Neuronal stem cell (in vitro differentiated cells): ENCODE results near the gene MLLT3.

Source experiments
- DNase-seq: peaks from one replicate; pipeline ENCODE4 v3.0.0-alpha.2; 2013; ENCODE audit warnings: low spot score
- H2AFZ ChIP-seq: one replicate; pipeline ENCODE4 v1.6.1; 2013; ENCODE audit warnings: mild to moderate bottlenecking, low read length, inconsistent platforms
- H2AK5ac ChIP-seq: 2 replicates; pipeline ENCODE4 v1.6.1; 2013; ENCODE audit warnings: low read depth, mild to moderate bottlenecking, inconsistent platforms, low read length, moderate library complexity, mixed read lengths
- H2BK120ac ChIP-seq: 2 replicates; pipeline ENCODE4 v1.6.1; 2013; ENCODE audit warnings: low read depth, mild to moderate bottlenecking, inconsistent platforms, low read length, moderate library complexity, mixed read lengths
- H2BK12ac ChIP-seq: one replicate; pipeline ENCODE4 v1.6.1; 2013; ENCODE audit warnings: low read length, inconsistent platforms
- H2BK15ac ChIP-seq: 2 replicates; pipeline ENCODE4 v1.6.1; 2013; ENCODE audit warnings: mild to moderate bottlenecking, low read length, inconsistent platforms, mixed read lengths
- H2BK5ac ChIP-seq: one replicate; pipeline ENCODE4 v1.6.1; 2013; ENCODE audit warnings: inconsistent platforms, mild to moderate bottlenecking, low read length, moderate library complexity
- H3K14ac ChIP-seq: one replicate; pipeline ENCODE4 v1.6.1; 2013; ENCODE audit warnings: low read length, inconsistent platforms
- H3K18ac ChIP-seq: 2 replicates; pipeline ENCODE4 v1.6.1; 2013; ENCODE audit warnings: low read length, inconsistent platforms
- H3K23ac ChIP-seq: 2 replicates; pipeline ENCODE4 v1.6.1; 2013; ENCODE audit warnings: low read depth, mild to moderate bottlenecking, mixed read lengths, low read length, inconsistent platforms; ENCODE audit not compliant: poor library complexity
- H3K27ac ChIP-seq: replicated peaks from 3 replicates; pipeline ENCODE4 v1.5.1; 2013; ENCODE audit warnings: low read length, inconsistent platforms
- H3K27me3 ChIP-seq, 3 experiments: 2 replicates each; pipeline ENCODE4 v1.6.1; 2013; ENCODE audit warnings: low read length in 3 of 3, mild to moderate bottlenecking in 2 of 3, inconsistent platforms in 1 of 3, low read depth in 1 of 3, mixed read lengths in 1 of 3, moderate library complexity in 1 of 3; ENCODE audit not compliant: control insufficient read depth in 3 of 3, insufficient read depth in 3 of 3
- H3K36me3 ChIP-seq, 2 donors: replicated peaks in 1 of 2; 2 replicates each; pipeline ENCODE4 v1.6.1; 2013; ENCODE audit warnings: low read length in 2 of 2; ENCODE audit not compliant: control insufficient read depth in 2 of 2, insufficient read depth in 2 of 2
- H3K4ac ChIP-seq: 2 replicates; pipeline ENCODE4 v1.6.1; 2013; ENCODE audit warnings: inconsistent platforms, mild to moderate bottlenecking, low read length, moderate library complexity
- H3K4me1 ChIP-seq, 2 donors: 1 replicate in 1 of 2; 2 replicates in 1 of 2; pipeline ENCODE4 v1.6.1; 2013; ENCODE audit warnings: low read length in 2 of 2, low read depth in 1 of 2; ENCODE audit not compliant: control insufficient read depth in 2 of 2, insufficient read depth in 1 of 2
- H3K4me2 ChIP-seq: one replicate; pipeline ENCODE4 v1.6.1; 2013; ENCODE audit warnings: mild to moderate bottlenecking, low read length, inconsistent platforms; ENCODE audit not compliant: insufficient read depth, poor library complexity, severe bottlenecking
- H3K4me3 ChIP-seq, 2 donors: 2 replicates each; pipeline ENCODE4 v1.5.1; 2013; ENCODE audit warnings: low read length in 2 of 2, mild to moderate bottlenecking in 2 of 2, inconsistent platforms in 1 of 2, moderate library complexity in 1 of 2
- H3K79me1 ChIP-seq: one replicate; pipeline ENCODE4 v1.6.1; 2013; ENCODE audit warnings: low read depth, mild to moderate bottlenecking, inconsistent platforms, low read length, moderate library complexity
- H3K9ac ChIP-seq: one replicate; pipeline ENCODE4 v1.6.1; 2013; ENCODE audit warnings: mild to moderate bottlenecking, low read depth, low read length, inconsistent platforms; ENCODE audit not compliant: poor library complexity
- H3K9me3 ChIP-seq, 2 donors: replicated peaks in 1 of 2; 2 replicates each; pipeline versions ENCODE3 to v1.6.1; 2013; ENCODE audit warnings: low read length in 2 of 2, mild to moderate bottlenecking in 2 of 2, inconsistent platforms in 1 of 2, low read depth in 1 of 2, mixed read lengths in 1 of 2, moderate library complexity in 1 of 2; ENCODE audit not compliant: control insufficient read depth in 2 of 2, insufficient read depth in 1 of 2
- H4K8ac ChIP-seq: one replicate; pipeline ENCODE4 v1.6.1; 2013; ENCODE audit warnings: low read depth, mild to moderate bottlenecking, inconsistent platforms, low read length, moderate library complexity
- H4K91ac ChIP-seq: one replicate; pipeline ENCODE4 v1.6.1; 2013; ENCODE audit warnings: low read length, low read depth, mild to moderate bottlenecking, inconsistent platforms; ENCODE audit not compliant: poor library complexity
- WGBS, 2 donors: extraction: QIAGEN DNeasy Blood & Tissue Kit; methylation state at CpG; one replicate each; pipeline ENCODE4 v1.1.7; 2013; ENCODE audit warnings: missing lambda C conversion rate in 2 of 2, mixed read lengths in 1 of 2; ENCODE audit not compliant: insufficient read length in 2 of 2, insufficient replicate concordance in 1 of 2; ENCODE audit errors: extremely low coverage in 2 of 2; 5-methylcytosine and 5-hydroxymethylcytosine counted together

The MLLT3 gene

GRCh38 chr9:20593105-20593504, 29.2 kb downstream of the MLLT3 start:
- Histone ChIP-seq H3K9me3 (peaks cover 0 to 4% of the 10 kb centered on the region in 2 donors), H3K4me1 (peaks cover 0 to 2% of the 10 kb centered on the region in 2 donors), H3K36me3 (no peaks in the 10 kb centered on the region), H3K9ac (no peak overlapping the region), H3K27ac (no peak overlapping the region), H4K8ac (no peak overlapping the region), H3K4me2 (no peak overlapping the region), H3K79me1 (no peaks in the 10 kb centered on the region), H4K91ac (no peak overlapping the region), H2BK5ac (no peak overlapping the region), H3K4ac (no peak overlapping the region), H2AFZ (no peak overlapping the region), H2BK12ac (no peak overlapping the region), H2BK120ac (no peak overlapping the region), H3K4me3 (no peak overlapping the region), H2BK15ac (no peak overlapping the region), H3K18ac (no peak overlapping the region), H3K27me3 (no peaks in the 10 kb centered on the region), H2AK5ac (no peak overlapping the region), H3K14ac (no peak overlapping the region), H3K23ac (no peak overlapping the region)
- no peak for DNase-seq
- WGBS, 2 donors: no CpG with 5 or more reads among the region's 5 CpGs

DNA sequence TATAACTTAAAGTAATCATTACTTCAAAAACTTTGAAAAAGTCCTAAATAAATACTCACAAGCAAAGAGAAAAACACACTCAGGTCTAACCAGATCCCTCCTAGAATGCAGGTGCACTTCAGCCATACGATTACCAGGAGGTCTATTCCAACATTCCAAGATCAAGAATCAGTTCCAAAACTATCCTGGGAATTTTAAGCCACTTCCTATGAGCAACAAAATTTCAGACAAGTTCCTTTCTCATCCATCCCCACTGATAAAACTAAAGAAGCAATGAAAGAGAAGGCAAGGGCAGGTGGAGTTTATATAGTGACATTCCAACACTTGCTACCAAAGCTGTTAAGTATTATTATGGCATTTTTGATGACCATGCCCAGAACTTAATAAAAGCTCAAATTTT, 29.6 kb downstream of the MLLT3 start:
- H3K18ac ChIP-seq: no peak overlapping the region
- H3K4me2 ChIP-seq: no peak overlapping the region
- H3K27ac ChIP-seq: no peak overlapping the region
- no peak overlapping the region for H2BK120ac ChIP-seq
- no peak overlapping the region for H2BK15ac ChIP-seq
- no peak overlapping the region for H3K23ac ChIP-seq
- no peaks in the 10 kb centered on the region for H3K79me1 ChIP-seq
- no peak overlapping the region for H3K14ac ChIP-seq
- DNase-seq: no peak
- peaks cover 0 to 4% of the 10 kb centered on the region in 2 donors for H3K9me3 ChIP-seq
- H2AFZ ChIP-seq: no peak overlapping the region
- H2BK5ac ChIP-seq: no peak overlapping the region
- H3K4me1 ChIP-seq: peaks cover 0 to 2% of the 10 kb centered on the region in 2 donors
- H4K8ac ChIP-seq: no peak overlapping the region
- no CpG with 5 or more reads among the region's 1 CpG for WGBS, 2 donors
- no peak overlapping the region for H2BK12ac ChIP-seq
- H3K27me3 ChIP-seq: no peaks in the 10 kb centered on the region
- H3K4me3 ChIP-seq: no peak overlapping the region
- H3K9ac ChIP-seq: no peak overlapping the region
- no peak overlapping the region for H2AK5ac ChIP-seq
- H3K4ac ChIP-seq: no peak overlapping the region
- H3K36me3 ChIP-seq: no peaks in the 10 kb centered on the region
- no peak overlapping the region for H4K91ac ChIP-seq

DNA sequence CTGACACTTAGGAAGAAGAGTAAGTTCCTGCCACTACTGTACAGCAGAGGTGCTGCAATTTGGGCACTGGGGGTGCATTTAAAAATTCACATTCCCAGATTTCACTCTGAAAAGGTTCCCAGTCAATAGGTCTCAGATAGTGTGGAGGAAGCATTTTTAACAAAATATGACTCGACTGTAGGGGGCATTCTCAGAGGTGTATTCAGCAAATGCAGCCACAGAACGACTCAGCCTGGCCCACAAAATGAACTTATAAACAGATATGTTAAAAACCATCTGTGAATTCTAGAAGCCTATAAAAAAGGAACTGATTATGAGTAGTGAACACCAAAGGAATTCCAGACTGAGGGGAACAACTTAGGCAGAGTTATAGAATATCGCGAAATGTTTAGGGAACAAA, 31.1 kb downstream of the MLLT3 start:
- Histone ChIP-seq H3K36me3 (no peaks in the 10 kb centered on the region), H3K14ac (no peak overlapping the region), H2AFZ (no peak overlapping the region), H2BK5ac (no peak overlapping the region), H3K79me1 (no peaks in the 10 kb centered on the region), H4K8ac (no peak overlapping the region), H2BK120ac (no peak overlapping the region), H2BK12ac (no peak overlapping the region), H2AK5ac (no peak overlapping the region), H3K4me2 (no peak overlapping the region), H3K23ac (no peak overlapping the region), H3K9me3 (peaks cover 0 to 4% of the 10 kb centered on the region in 2 donors), H3K9ac (no peak overlapping the region), H3K4me1 (peaks cover 0 to 2% of the 10 kb centered on the region in 2 donors), H3K27me3 (no peaks in the 10 kb centered on the region), H3K27ac (no peak overlapping the region), H3K4me3 (no peak overlapping the region), H3K4ac (no peak overlapping the region), H3K18ac (no peak overlapping the region), H4K91ac (no peak overlapping the region), H2BK15ac (no peak overlapping the region)
- DNase-seq: no peak
- WGBS, 2 donors: no CpG with 5 or more reads among the region's 4 CpGs

DNA sequence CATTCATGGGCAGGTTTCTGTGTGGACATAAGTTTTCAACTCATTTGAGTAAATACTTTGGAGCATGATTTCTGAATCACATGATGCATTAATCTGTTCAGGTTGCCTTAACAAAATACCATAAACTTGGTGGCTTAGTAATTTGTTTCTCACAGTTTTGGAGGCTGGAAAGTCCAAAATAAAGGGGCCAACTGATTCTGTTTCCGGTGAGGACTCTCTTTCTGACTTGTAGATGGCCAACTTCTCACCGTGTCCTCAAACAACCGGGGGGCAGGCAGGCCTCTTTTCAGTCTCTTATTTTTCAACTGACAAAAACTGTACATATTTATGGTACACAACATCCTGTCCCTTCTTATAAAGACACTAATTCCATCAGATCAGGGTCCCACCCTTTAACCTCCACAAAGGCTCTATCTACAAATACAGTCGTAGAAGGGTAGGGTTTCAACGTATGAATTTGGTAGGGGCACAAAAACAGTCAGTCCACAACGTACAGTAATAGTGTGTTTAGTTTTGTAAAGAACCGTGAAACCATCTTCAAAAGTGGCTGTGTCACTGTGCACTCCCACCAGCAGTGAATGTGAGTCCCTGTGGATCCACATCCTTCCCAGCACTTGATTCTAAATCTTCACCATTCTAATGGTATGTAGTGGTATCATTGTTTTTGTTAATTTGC, 37.2 kb downstream of the MLLT3 start:
- no peaks in the 10 kb centered on the region for H3K27me3 ChIP-seq
- no peak overlapping the region for H3K23ac ChIP-seq
- WGBS, 2 donors: no CpG with 5 or more reads among the region's 7 CpGs

More for the DNA sequence above, 37.2 kb downstream of the MLLT3 start:
- Histone ChIP-seq H3K9me3 (peaks cover 0 to 3% of the 10 kb centered on the region in 2 donors), H3K18ac (no peak overlapping the region), H2BK120ac (no peak overlapping the region), H2BK5ac (no peak overlapping the region), H2AFZ (no peak overlapping the region), H3K4me2 (no peak overlapping the region), H4K8ac (no peak overlapping the region), H3K4ac (no peak overlapping the region), H2BK12ac (no peak overlapping the region), H3K79me1 (no peaks in the 10 kb centered on the region), H3K27ac (no peak overlapping the region), H3K9ac (no peak overlapping the region), H4K91ac (no peak overlapping the region), H3K4me3 (no peak overlapping the region), H2BK15ac (no peak overlapping the region), H3K14ac (no peak overlapping the region), H3K36me3 (no peaks in the 10 kb centered on the region), H3K4me1 (no peaks in the 10 kb centered on the region), H2AK5ac (no peak overlapping the region)
- DNase-seq: no peak
